Measurements from ENCODE around the gene SLAMF1. TPM values are rescaled to one million over a fixed set of nuclear protein-coding genes. Genes with fewer than 3 reads are reported as not detected.
"Not testable (repeated sequence)": the region's sequence is repeated elsewhere in the genome, so short reads cannot be mapped to it uniquely, and the experiment has no call there.

SLAMF1 gene
- total and polyA plus RNA-seq, 8 donors, result 0.09 to 2.5 (median 0.18) TPM; not detected in 1

DNA sequence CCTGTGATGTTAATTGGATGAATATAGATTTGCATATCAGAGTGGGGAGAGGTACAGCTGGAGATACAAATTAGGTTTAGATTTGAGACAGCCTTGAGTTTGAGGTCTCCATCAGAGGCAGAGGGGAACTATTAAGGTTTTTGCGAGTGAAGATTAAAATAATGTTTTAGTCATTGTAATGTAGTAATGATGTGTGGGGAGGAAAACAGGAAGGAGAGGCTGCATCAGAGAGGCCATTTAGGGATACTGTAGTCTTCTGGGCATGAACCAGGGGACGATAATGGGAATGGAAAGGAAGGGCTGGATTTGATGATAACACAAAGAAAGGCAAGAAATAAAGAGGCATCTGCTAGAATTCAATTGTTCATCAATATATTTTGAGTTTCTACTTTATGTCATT is 77.0 kb downstream of the SLAMF1 start:
- H3K4me1 ChIP-seq, result peaks cover 0 to 52% of the 10 kb centered on the region in 2 donors

DNA sequence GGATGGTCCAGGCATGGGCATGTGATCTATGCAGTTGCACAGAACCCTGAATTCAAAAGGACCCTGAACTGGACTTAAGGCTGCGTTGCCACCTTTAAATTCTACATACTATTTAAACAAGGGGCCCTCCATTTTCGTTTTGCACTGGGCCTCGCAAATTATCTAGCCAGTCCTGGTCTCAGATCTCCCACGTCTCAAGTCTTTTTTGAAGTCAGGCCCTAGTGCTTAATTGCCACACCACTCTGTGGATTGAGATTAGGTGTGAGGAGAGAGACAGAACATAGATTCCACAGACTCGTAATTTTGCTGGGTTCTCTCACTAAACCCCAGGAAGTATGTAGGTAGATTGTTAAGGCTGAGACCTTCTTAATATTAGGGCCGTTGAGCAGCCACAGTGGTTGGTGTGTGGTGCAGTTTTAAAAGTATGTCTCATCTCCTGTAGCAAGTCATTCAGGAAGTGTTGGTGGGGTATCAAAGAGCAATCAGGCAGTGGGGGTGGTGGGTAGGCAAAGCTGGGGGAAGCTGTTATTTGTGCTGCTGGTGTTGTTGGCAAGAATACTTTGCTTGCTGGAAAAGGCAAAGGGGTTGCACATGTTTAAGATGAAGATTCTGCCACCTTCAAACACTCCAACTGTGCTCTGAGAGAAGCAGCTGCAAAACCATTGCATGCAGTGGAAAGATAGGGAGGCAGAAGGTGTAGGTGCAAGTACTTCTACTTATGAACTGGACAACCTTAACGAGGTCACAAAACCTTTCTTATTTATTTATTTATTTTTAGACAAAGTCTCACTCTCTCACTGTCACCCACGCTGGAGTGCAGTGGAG is 78.8 kb downstream of the SLAMF1 start:
- H3K9me3 ChIP-seq, result peaks cover 0 to 4% of the 10 kb centered on the region in 2 donors
- no peaks in the 10 kb centered on the region for H3K27me3 ChIP-seq
- TF ChIP-seq, protein P1, sequence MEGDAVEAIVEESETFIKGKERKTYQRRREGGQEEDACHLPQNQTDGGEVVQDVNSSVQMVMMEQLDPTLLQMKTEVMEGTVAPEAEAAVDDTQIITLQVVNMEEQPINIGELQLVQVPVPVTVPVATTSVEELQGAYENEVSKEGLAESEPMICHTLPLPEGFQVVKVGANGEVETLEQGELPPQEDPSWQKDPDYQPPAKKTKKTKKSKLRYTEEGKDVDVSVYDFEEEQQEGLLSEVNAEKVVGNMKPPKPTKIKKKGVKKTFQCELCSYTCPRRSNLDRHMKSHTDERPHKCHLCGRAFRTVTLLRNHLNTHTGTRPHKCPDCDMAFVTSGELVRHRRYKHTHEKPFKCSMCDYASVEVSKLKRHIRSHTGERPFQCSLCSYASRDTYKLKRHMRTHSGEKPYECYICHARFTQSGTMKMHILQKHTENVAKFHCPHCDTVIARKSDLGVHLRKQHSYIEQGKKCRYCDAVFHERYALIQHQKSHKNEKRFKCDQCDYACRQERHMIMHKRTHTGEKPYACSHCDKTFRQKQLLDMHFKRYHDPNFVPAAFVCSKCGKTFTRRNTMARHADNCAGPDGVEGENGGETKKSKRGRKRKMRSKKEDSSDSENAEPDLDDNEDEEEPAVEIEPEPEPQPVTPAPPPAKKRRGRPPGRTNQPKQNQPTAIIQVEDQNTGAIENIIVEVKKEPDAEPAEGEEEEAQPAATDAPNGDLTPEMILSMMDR (IDR thresholded peaks at IDR 0.05), result no peak
- intact Hi-C loops (cut with DNase I), result no loop called here
- DNase-seq (no peak), ATAC-seq (peak; percentile 16)
- peak overlapping the region in 1 of 2 donors; percentile 5 for H3K27ac ChIP-seq
- H3K4me1 ChIP-seq, result peaks cover 0 to 39% of the 10 kb centered on the region in 2 donors
- H3K36me3 ChIP-seq, result no peaks in the 10 kb centered on the region
- no peak overlapping the region for H3K4me3 ChIP-seq

More for the DNA sequence above, 77.0 kb downstream of the SLAMF1 start:
- DNase-seq (no peak), ATAC-seq (no peak)
- Histone ChIP-seq H3K27me3 (no peaks in the 10 kb centered on the region), H3K36me3 (no peaks in the 10 kb centered on the region), H3K4me3 (no peak overlapping the region), H3K27ac (peak overlapping the region in 1 of 2 donors; percentile 29), H3K9me3 (no peaks in the 10 kb centered on the region)
- TF ChIP-seq, protein P1 (IDR thresholded peaks at IDR 0.05), result no peak
- intact Hi-C loops (cut with DNase I), result no loop called here

- Histone ChIP-seq H3K36me3 (no peaks in the 10 kb centered on the region), H3K4me3 (no peak overlapping the region), H3K27ac (peak overlapping the region in 1 of 2 donors; percentile 5), H3K27me3 (no peaks in the 10 kb centered on the region), H3K4me1 (peaks cover 0 to 33% of the 10 kb centered on the region in 2 donors), H3K9me3 (peaks cover 0 to 11% of the 10 kb centered on the region in 2 donors)
- intact Hi-C loops (cut with DNase I), result no loop called here
- ATAC-seq (no peak), DNase-seq (peak in 1 of 4 donors; percentile 66)
- TF ChIP-seq, protein P1 (IDR thresholded peaks at IDR 0.05), result no peak
Measured at GRCh38 chr1:160567341-160567740, 79.5 kb downstream of the SLAMF1 start.

DNA sequence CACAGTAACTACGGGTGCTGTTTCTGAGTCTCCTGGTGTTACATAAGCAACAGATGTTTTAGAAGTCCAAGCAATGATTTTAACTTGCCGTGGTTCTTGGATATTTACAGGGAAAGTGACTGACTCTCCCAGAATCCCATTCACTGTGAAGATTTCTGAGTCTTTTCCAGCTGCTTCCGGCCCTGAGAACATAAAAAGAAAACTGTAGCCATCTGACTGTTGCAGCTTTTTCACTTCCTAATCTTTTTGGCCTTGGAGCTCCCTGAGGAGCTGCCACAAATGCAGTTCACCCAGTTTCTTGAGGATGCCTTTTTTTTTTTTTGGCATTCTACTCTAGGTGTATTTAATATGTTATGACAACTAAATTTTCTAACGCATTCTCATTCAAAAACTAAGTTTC is 81.3 kb downstream of the SLAMF1 start:
- Histone ChIP-seq H3K27ac (peak overlapping the region in 1 of 2 donors; percentile 37), H3K4me3 (no peak overlapping the region), H3K36me3 (no peaks in the 10 kb centered on the region), H3K4me1 (peaks cover 0 to 29% of the 10 kb centered on the region in 2 donors), H3K9me3 (peaks cover 0 to 13% of the 10 kb centered on the region in 2 donors), H3K27me3 (no peaks in the 10 kb centered on the region)
- intact Hi-C loops (cut with DNase I), result no loop called here
- peak in 1 of 4 donors; percentile 39 for DNase-seq
- TF ChIP-seq, protein P1 (IDR thresholded peaks at IDR 0.05), result no peak
- no peak for ATAC-seq

DNA sequence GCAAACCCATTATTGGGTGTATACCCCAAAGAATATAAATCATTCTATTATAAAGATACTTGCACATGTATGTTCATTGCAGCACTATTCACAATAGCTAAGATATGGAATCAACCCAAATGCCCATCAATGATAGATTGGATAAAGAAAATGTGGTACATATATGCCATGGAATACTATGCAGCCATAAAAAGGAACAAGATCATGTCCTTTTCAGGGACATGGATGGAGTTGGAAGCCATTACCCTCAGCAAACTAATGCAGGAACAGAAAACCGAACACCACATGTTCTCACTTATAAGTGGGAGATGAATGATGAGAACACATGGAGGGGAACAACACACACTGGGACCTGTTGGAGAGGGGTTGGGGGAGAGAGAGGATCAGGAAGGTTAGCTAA is 83.6 kb downstream of the SLAMF1 start:
- H3K4me3 ChIP-seq, result not testable (repeated sequence)

GRCh38 chr1:160562745-160563144 is 84.1 kb downstream of the SLAMF1 start:
- DNase-seq; H3K4me3 ChIP-seq; H3K27ac ChIP-seq; intact Hi-C loops (cut with DNase I); ATAC-seq; H3K27me3 ChIP-seq; H3K36me3 ChIP-seq: not testable (repeated sequence)
- Histone ChIP-seq H3K9me3 (peaks cover 0 to 17% of the 10 kb centered on the region in 2 donors), H3K4me1 (peaks cover 0 to 12% of the 10 kb centered on the region in 2 donors)

More for the DNA sequence above, 83.6 kb downstream of the SLAMF1 start:
- H3K27me3 ChIP-seq; H3K27ac ChIP-seq; intact Hi-C loops (cut with DNase I); ATAC-seq; DNase-seq; H3K36me3 ChIP-seq: not testable (repeated sequence)
- Histone ChIP-seq H3K9me3 (peaks cover 0 to 17% of the 10 kb centered on the region in 2 donors), H3K4me1 (peaks cover 0 to 17% of the 10 kb centered on the region in 2 donors)

Measured in left lung (tissue), 10 donors.